Thyroid gland (tissue), 4 donors: ENCODE results near the gene CCR9.

Experiments used
- CTCF ChIP-seq, 6 experiments: fragments of 200-600 bp in 3 of 6; fragments of 450-650 bp in 3 of 6; sonication (generic) in 3 of 6; IDR thresholded peaks; one replicate each; pipeline ENCODE4 v1.5.1; 2016 to 2019; ENCODE audit warnings: antibody characterized with exemption in 6 of 6, mild to moderate bottlenecking in 2 of 6, inconsistent platforms in 1 of 6, moderate library complexity in 1 of 6
- POLR2A ChIP-seq, 2 donors: fragments of 450-650 bp; IDR thresholded peaks; one replicate each; pipeline ENCODE4 v1.6.1; 2017; ENCODE audit warnings: antibody characterized with exemption in 2 of 2, mild to moderate bottlenecking in 2 of 2, moderate library complexity in 1 of 2

- TF ChIP-seq CTCF (IDR thresholded peaks at IDR 0.05): no peak
- no peak for TF ChIP-seq POLR2A (IDR thresholded peaks at IDR 0.05)
Measured at GRCh38 chr3:45872569-45872968, 13.8 kb upstream of the CCR9 start.
